OCI-LY7 (cell line): ENCODE data around the gene PRTN3. TPM values are rescaled to one million over a fixed set of nuclear protein-coding genes. Genes with fewer than 3 reads are reported as not detected.

Experiments
- BruUV-seq: library from RNA; stranded (reverse); fragments of 400-500 nt; replicated peaks from 2 replicates; lab custom pipeline; 2021; lab: Mats Ljungman, UMichigan
- CTCF ChIA-PET: fragments of 300-600 bp; sonication (Branson Sonifier 250); formaldehyde crosslinking; loops from one replicate; lab custom pipeline; 2022; ENCODE audit warnings: antibody characterized with exemption; ENCODE audit not compliant: unreplicated experiment; lab: Charles Lee
- POLR2A ChIA-PET: fragments of 300-600 bp; sonication (Branson Sonifier 250); formaldehyde crosslinking; loops from one replicate; lab custom pipeline; 2022; ENCODE audit warnings: antibody characterized with exemption; lab: Charles Lee
- DNase-seq: peaks from one replicate; pipeline ENCODE4 v3.0.0-alpha.2; 2015; ENCODE audit warnings: low spot score
- H2AFZ ChIP-seq: fragments of 200-600 bp; sonication (generic), shearing (Covaris generic); 2 replicates; pipeline ENCODE4 v1.6.1; 2014; ENCODE audit warnings: mild to moderate bottlenecking, antibody characterized with exemption, low read length, moderate library complexity
- H3K27ac ChIP-seq: fragments of 200-600 bp; sonication (generic); 2 replicates; pipeline ENCODE4 v1.5.1; 2014; ENCODE audit warnings: mixed run types, low read depth, mild to moderate bottlenecking, moderate library complexity, low read length, inconsistent platforms; ENCODE audit not compliant: poor library complexity, severe bottlenecking
- H3K36me3 ChIP-seq: fragments of 200-600 bp; sonication (generic); 2 replicates; pipeline ENCODE4 v1.6.1; 2014; ENCODE audit warnings: mild to moderate bottlenecking, antibody characterized with exemption, low read length, moderate library complexity, mixed read lengths; ENCODE audit not compliant: insufficient read depth
- H3K4me1 ChIP-seq: fragments of 200-600 bp; sonication (generic); 2 replicates; pipeline ENCODE4 v1.5.1; 2014; ENCODE audit warnings: mild to moderate bottlenecking, low read length; ENCODE audit not compliant: insufficient read depth, poor library complexity, severe bottlenecking
- H3K4me2 ChIP-seq: fragments of 200-600 bp; sonication (generic); 2 replicates; pipeline ENCODE4 v1.6.1; 2014; ENCODE audit warnings: mild to moderate bottlenecking, low read length
- H3K4me3 ChIP-seq: fragments of 200-600 bp; sonication (generic); 2 replicates; pipeline ENCODE4 v1.5.1; 2014; ENCODE audit warnings: mild to moderate bottlenecking, low read depth, low read length; ENCODE audit not compliant: poor library complexity, severe bottlenecking
- H3K79me2 ChIP-seq: fragments of 200-600 bp; sonication (generic); 2 replicates; pipeline ENCODE4 v1.6.1; 2016; ENCODE audit warnings: low read depth, mild to moderate bottlenecking, low read length, moderate library complexity, mixed read lengths; ENCODE audit not compliant: insufficient read depth
- H3K9me2 ChIP-seq: fragments of 200-600 bp; sonication (generic); 2 replicates; pipeline ENCODE4 v1.6.1; 2016; ENCODE audit warnings: mild to moderate bottlenecking, low read length, mixed read lengths; ENCODE audit not compliant: insufficient read depth
- H3K9me3 ChIP-seq: fragments of 200-600 bp; sonication (generic); 2 replicates; pipeline ENCODE4 v1.6.1; 2014; ENCODE audit warnings: mild to moderate bottlenecking, mixed run types, low read length, mixed read lengths
- H4K20me1 ChIP-seq: fragments of 200-600 bp; sonication (generic); 2 replicates; pipeline ENCODE4 v1.6.1; 2014; ENCODE audit warnings: mild to moderate bottlenecking, antibody characterized with exemption, low read length, moderate library complexity, mixed read lengths; ENCODE audit not compliant: insufficient read depth
- CTCF ChIP-seq: fragments of 200-600 bp; sonication (generic); conservative IDR thresholded peaks from 2 replicates; pipeline ENCODE4 v1.5.1; 2014; ENCODE audit warnings: mild to moderate bottlenecking, antibody characterized with exemption, low read length, moderate library complexity, mixed read lengths
- EZH2phosphoT487 ChIP-seq: fragments of 200-600 bp; sonication (generic); IDR thresholded peaks from 2 replicates; pipeline ENCODE4 v1.6.1; 2018; ENCODE audit warnings: low read depth, borderline replicate concordance, mild to moderate bottlenecking, mixed run types, antibody characterized with exemption, low read length, moderate library complexity, mixed read lengths
- intact Hi-C: fragments of 100-400 bp; cut with micrococcal nuclease; formaldehyde crosslinking; loops from one replicate; pipeline ENCODE4 v1.10.0; 2022; ENCODE audit not compliant: unreplicated experiment
- total RNA-seq, 2 experiments: library from RNA; depleted of rRNA in 1 of 2; stranded (reverse); fragments of >200 nt in 1 of 2; shearing (Covaris generic) in 1 of 2; gene quantifications; 2 replicates each; pipeline ENCODE4 v1.2.3, GENCODE V29; 2014 to 2022

PRTN3 gene
- total RNA-seq, 2 experiments from 2014 or later = not detected

GRCh38 chr19:801861-802497 lies 38.8 kb upstream of the PRTN3 start:
- TF ChIP-seq CTCF (no peak), EZH2phosphoT487 (no peak)
- Histone ChIP-seq H2AFZ (no peak overlapping the region), H3K27ac (no peak overlapping the region), H3K79me2 (peaks cover 60% of the 10 kb centered on the region), H3K9me3 (no peaks in the 10 kb centered on the region), H3K36me3 (peaks cover 91% of the 10 kb centered on the region), H4K20me1 (peaks cover 47% of the 10 kb centered on the region), H3K9me2 (no peaks in the 10 kb centered on the region), H3K4me3 (no peak overlapping the region), H3K4me1 (peaks cover 19% of the 10 kb centered on the region), H3K4me2 (no peak overlapping the region)
- no TSS peak for BruUV-seq
- no peak for DNase-seq
- POLR2A ChIA-PET = interaction anchor here (0.6 kb wide), 1 partner anchor 41 kb away, joined by 6 read pairs; no protein-coding TSS in a partner anchor
- intact Hi-C loops = no loop called here
- CTCF ChIA-PET = no interaction called here

GRCh38 chr19:802498-803098 lies 38.2 kb upstream of the PRTN3 start:
- no peak overlapping the region for H3K4me2 ChIP-seq
- peaks cover 19% of the 10 kb centered on the region for H3K4me1 ChIP-seq
- no peak overlapping the region for H3K4me3 ChIP-seq
- H2AFZ ChIP-seq = no peak overlapping the region
- DNase-seq = no peak
- intact Hi-C loops = no loop called here
- no peaks in the 10 kb centered on the region for H3K9me2 ChIP-seq
- H3K27ac ChIP-seq = no peak overlapping the region
- no TSS peak for BruUV-seq
- POLR2A ChIA-PET = no interaction called here
- peaks cover 47% of the 10 kb centered on the region for H4K20me1 ChIP-seq
- H3K36me3 ChIP-seq = peaks cover 98% of the 10 kb centered on the region
- CTCF ChIA-PET = no interaction called here
- TF ChIP-seq EZH2phosphoT487 (no peak), CTCF (no peak)
- peaks cover 60% of the 10 kb centered on the region for H3K79me2 ChIP-seq
- no peaks in the 10 kb centered on the region for H3K9me3 ChIP-seq

GRCh38 chr19:803099-803561 lies 37.7 kb upstream of the PRTN3 start:
- TF ChIP-seq CTCF (no peak), EZH2phosphoT487 (no peak)
- ChIA-PET POLR2A (no interaction called here), CTCF (no interaction called here)
- no peak overlapping the region for H2AFZ ChIP-seq
- peaks cover 57% of the 10 kb centered on the region for H3K79me2 ChIP-seq
- H3K4me2 ChIP-seq = no peak overlapping the region
- no peak for DNase-seq
- no peak overlapping the region for H3K27ac ChIP-seq
- H4K20me1 ChIP-seq = peaks cover 46% of the 10 kb centered on the region
- H3K9me3 ChIP-seq = no peaks in the 10 kb centered on the region
- H3K9me2 ChIP-seq = no peaks in the 10 kb centered on the region
- no TSS peak for BruUV-seq
- intact Hi-C loops = no loop called here
- H3K4me3 ChIP-seq = no peak overlapping the region
- peaks cover 100% of the 10 kb centered on the region for H3K36me3 ChIP-seq
- H3K4me1 ChIP-seq = peaks cover 19% of the 10 kb centered on the region
